A549 (cell line): ENCODE results near the gene LRFN4. TPM values are rescaled to one million over a fixed set of nuclear protein-coding genes. Genes with fewer than 3 reads are reported as not detected.

Experiments used
- ATAC-seq, 2 experiments: fragments of 200-7000 bp in 1 of 2; fragments of >200 bp in 1 of 2; cut with Nextera tagmentation in 1 of 2; cut with Tn5 transposase in 1 of 2; 3 replicates each; pipeline versions ENCODE4 v1.8.0 to v1.9.1; 2018 to 2020; ENCODE audit warnings: mild to moderate bottlenecking in 1 of 2, moderate library complexity in 1 of 2
- CTCF ChIA-PET: fragments of 300-600 bp; sonication (Branson Sonifier 250); formaldehyde crosslinking; extraction: SDS; loops from one replicate; lab custom pipeline; 2021; ENCODE audit warnings: antibody characterized with exemption, inconsistent platforms; lab: Yijun Ruan, JAX
- POLR2A ChIA-PET: fragments of 350-600 bp; formaldehyde crosslinking; extraction: SDS; loops from one replicate; lab custom pipeline; 2021; ENCODE audit warnings: antibody characterized with exemption, inconsistent platforms; lab: Yijun Ruan, JAX
- DNase-seq, 2 experiments: peaks; one replicate each; pipeline versions ENCODE4 v3.0.0 to v3.0.0-alpha.2; 2011 to 2016; ENCODE audit warnings: low read depth in 1 of 2, low spot score in 1 of 2
- FAIRE-seq: peaks from 2 replicates; lab custom pipeline; 2011; peaks lifted over from hg19 to GRCh38; lab: Jason Lieb, UNC
- H3K27ac ChIP-seq, 2 experiments: fragments of >200 bp; sonication (Bioruptor Twin); formaldehyde crosslinking; 3 replicates each; pipeline ENCODE4 v1.5.1; 2016 to 2017
- H3K4me1 ChIP-seq: fragments of >200 bp; sonication (Bioruptor Twin); formaldehyde crosslinking; 3 replicates; pipeline ENCODE4 v1.6.1; 2016
- H3K4me2 ChIP-seq: fragments of >200 bp; sonication (Bioruptor Twin); formaldehyde crosslinking; 3 replicates; pipeline ENCODE4 v1.6.1; 2016
- H3K4me3 ChIP-seq: fragments of >200 bp; sonication (Bioruptor Twin); formaldehyde crosslinking; 3 replicates; pipeline ENCODE4 v1.5.1; 2016
- H3K9me3 ChIP-seq: fragments of >200 bp; sonication (Bioruptor Twin); formaldehyde crosslinking; 3 replicates; pipeline ENCODE4 v1.6.1; 2016
- ATOH8 ChIP-seq: fragments of 250-450 bp; sonication (Bioruptor Pico); IDR thresholded peaks from 2 replicates; pipeline ENCODE4 v1.5.0; 2020; ENCODE audit warnings: low read depth, mild to moderate bottlenecking, moderate library complexity
- BHLHE40 ChIP-seq: IDR thresholded peaks from 2 replicates; pipeline ENCODE4 v1.6.1; 2012; ENCODE audit warnings: low read depth, low read length, inconsistent platforms
- CBX2 ChIP-seq: fragments of 200-600 bp; sonication (generic); IDR thresholded peaks from 2 replicates; pipeline ENCODE4 v1.6.1; 2016; ENCODE audit warnings: low read depth, mild to moderate bottlenecking, borderline replicate concordance
- CHD2 ChIP-seq: fragments of 150-350 bp; IDR thresholded peaks from 2 replicates; pipeline ENCODE4 v1.6.1; 2014; ENCODE audit warnings: low read length; ENCODE audit not compliant: partially characterized antibody
- CTCF ChIP-seq: fragments of >200 bp; sonication (Bioruptor Twin); formaldehyde crosslinking; IDR thresholded peaks from 3 replicates; pipeline ENCODE4 v1.5.1; 2016
- FOSB ChIP-seq: fragments of 250-450 bp; sonication (Bioruptor Pico); IDR thresholded peaks from 2 replicates; pipeline ENCODE4 v1.5.0; 2020; ENCODE audit warnings: mild to moderate bottlenecking, moderate library complexity
- FOSL2 ChIP-seq, 2 experiments: fragments of 450-650 bp in 1 of 2; fragments of >200 bp in 1 of 2; sonication (Bioruptor Twin) in 1 of 2; formaldehyde crosslinking; IDR thresholded peaks; 2 replicates each; pipeline versions ENCODE4 v1.5.0 to v1.6.1; 2016 to 2020; ENCODE audit warnings: mild to moderate bottlenecking in 1 of 2, moderate library complexity in 1 of 2
- HDAC2 ChIP-seq: fragments of 200-600 bp; sonication (generic); IDR thresholded peaks from 2 replicates; pipeline ENCODE4 v1.6.1; 2016
- HES2 ChIP-seq: fragments of >200 bp; sonication (Bioruptor Twin); formaldehyde crosslinking; IDR thresholded peaks from 2 replicates; pipeline ENCODE4 v1.6.1; 2016
- HOXB13 ChIP-seq: fragments of 250-450 bp; sonication (Bioruptor Pico); IDR thresholded peaks from 2 replicates; pipeline ENCODE4 v1.5.0; 2020; ENCODE audit warnings: low read depth, mild to moderate bottlenecking, moderate library complexity
- JUN ChIP-seq, 2 experiments: fragments of >200 bp; sonication (Bioruptor Twin); formaldehyde crosslinking; IDR thresholded peaks; 2 replicates in 1 of 2; 3 replicates in 1 of 2; pipeline ENCODE4 v1.6.1; 2016 to 2017
- KDM1A ChIP-seq: fragments of 200-600 bp; sonication (generic); IDR thresholded peaks from 2 replicates; pipeline ENCODE4 v1.6.1; 2016; ENCODE audit warnings: low read depth, mild to moderate bottlenecking
- KDM5A ChIP-seq: fragments of 200-600 bp; sonication (generic); IDR thresholded peaks from 2 replicates; pipeline ENCODE4 v1.6.1; 2016; ENCODE audit warnings: antibody characterized with exemption, mild to moderate bottlenecking
- MAFK ChIP-seq: fragments of 450-650 bp; IDR thresholded peaks from 2 replicates; pipeline ENCODE4 v1.6.1; 2014; ENCODE audit not compliant: partially characterized antibody
- NPAS2 ChIP-seq: fragments of 250-450 bp; sonication (Bioruptor Pico); IDR thresholded peaks from 2 replicates; pipeline ENCODE4 v1.8.0; 2022; ENCODE audit warnings: mild to moderate bottlenecking, moderate library complexity, borderline replicate concordance
- POLR2A ChIP-seq: IDR thresholded peaks from 2 replicates; pipeline ENCODE4 v1.6.1; 2012; ENCODE audit warnings: mild to moderate bottlenecking, low read length
- POLR2AphosphoS2 ChIP-seq: conservative IDR thresholded peaks from 2 replicates; pipeline ENCODE4 v1.6.1; 2012; ENCODE audit warnings: low read length, improper control_type of control experiment, inconsistent platforms
- RNF2 ChIP-seq: fragments of 200-600 bp; sonication (generic); IDR thresholded peaks from 2 replicates; pipeline ENCODE4 v1.6.1; 2016; ENCODE audit warnings: low read depth, mild to moderate bottlenecking, antibody characterized with exemption, moderate library complexity, borderline replicate concordance
- TFCP2L1 ChIP-seq: fragments of 250-450 bp; sonication (Bioruptor Pico); IDR thresholded peaks from 2 replicates; pipeline ENCODE4 v1.5.0; 2021; ENCODE audit warnings: mild to moderate bottlenecking
- TP53 ChIP-seq: fragments of 250-450 bp; sonication (Bioruptor Pico); IDR thresholded peaks from 2 replicates; pipeline ENCODE4 v1.5.0; 2021; ENCODE audit warnings: mild to moderate bottlenecking, moderate library complexity
- USF2 ChIP-seq: fragments of 450-650 bp; IDR thresholded peaks from 2 replicates; pipeline ENCODE4 v1.6.1; 2014; ENCODE audit warnings: antibody characterized with exemption
- ZFP36 ChIP-seq: fragments of 450-650 bp; IDR thresholded peaks from 2 replicates; pipeline ENCODE4 v1.6.1; 2014; ENCODE audit warnings: borderline replicate concordance; ENCODE audit not compliant: partially characterized antibody
- ZNF302 ChIP-seq: fragments of 250-450 bp; sonication (Bioruptor Pico); IDR thresholded peaks from 2 replicates; pipeline ENCODE4 v1.9.0; 2021; ENCODE audit warnings: inconsistent platforms, mild to moderate bottlenecking, moderate library complexity
- ZSCAN20 ChIP-seq: fragments of 250-450 bp; sonication (Bioruptor Pico); IDR thresholded peaks from 2 replicates; pipeline ENCODE4 v1.8.0; 2022; ENCODE audit warnings: mild to moderate bottlenecking, moderate library complexity
- WGBS: methylation state at CpG from one replicate; pipeline ENCODE4 v1.1.6; 2017; ENCODE audit errors: missing lambda C conversion rate; 5-methylcytosine and 5-hydroxymethylcytosine counted together
- polyA plus RNA-seq, 4 experiments: library from polyadenylated mRNA; depleted of rRNA in 3 of 4; stranded (reverse); fragments of >200 nt; fragmentation: RNase III in 1 of 4; extraction: RNeasy Plus Mini Kit Qiagen cat#74134 plus additional on column Dnase treatment in 1 of 4; gene quantifications; 2 replicates in 3 of 4; 3 replicates in 1 of 4; pipeline ENCODE4 v1.2.3, GENCODE V29; 2011 to 2017

Gene LRFN4
- polyA plus RNA-seq, 2 of the 4 experiments (the other 2 are of a cell fraction) = 8.8 to 50.0 TPM

GRCh38 chr11:66810576-66811185 lies 46.2 kb upstream of the LRFN4 start:
- Histone ChIP-seq H3K4me3 (no peak overlapping the region), H3K9me3 (no peaks in the 10 kb centered on the region)
- TF ChIP-seq JUN (IDR thresholded peaks at IDR 0.05) (no peak), POLR2A (no peak), POLR2AphosphoS2 (no peak), FOSB (no peak), ZFP36 (no peak), CTCF (no peak), ZNF302 (no peak)
- TF ChIP-seq, all 56 proteins: peak for 0
- Histone ChIP-seq H3K4me1 (no peaks in the 10 kb centered on the region), H3K4me2 (no peak overlapping the region), H3K27ac (no peak overlapping the region)
- FAIRE-seq = no peak
- CTCF ChIA-PET = interaction anchor here (0.8 to 1.7 kb wide), 5 partner anchors 9 to 572 kb away, joined by 3 to 6 read pairs (median 3); no protein-coding TSS in a partner anchor
- no peak for ATAC-seq
- 90% methylated on average over 1 of the region's 1 CpG for WGBS
- DNase-seq = no peak
- POLR2A ChIA-PET = interaction anchor here (0.5 to 0.7 kb wide), 2 partner anchors 15 to 30 kb away, joined by 3 read pairs; no protein-coding TSS in a partner anchor

- no peaks in the 10 kb centered on the region for H3K9me3 ChIP-seq
- POLR2A ChIA-PET = no interaction called here
- no peak for TF ChIP-seq USF2
- no peak for TF ChIP-seq HDAC2
- no peak for TF ChIP-seq KDM5A
- TF ChIP-seq TP53 (CRISPR knock-in tag) = no peak
- TF ChIP-seq CHD2 = no peak
- TF ChIP-seq HES2 = no peak
- TF ChIP-seq ZNF302 = no peak
- no peak for TF ChIP-seq ATOH8 (CRISPR knock-in tag)
- TF ChIP-seq TFCP2L1 (CRISPR knock-in tag) = no peak
- no peak for TF ChIP-seq FOSL2 (IDR thresholded peaks at IDR 0.05)
- no peak for TF ChIP-seq FOSL2 (CRISPR knock-in tag; IDR thresholded peaks at IDR 0.05)
- no peak for TF ChIP-seq KDM1A
- TF ChIP-seq ZSCAN20 = no peak
- TF ChIP-seq NPAS2 (CRISPR knock-in tag) = no peak
- no peak for TF ChIP-seq BHLHE40
- TF ChIP-seq POLR2A = no peak
- TF ChIP-seq MAFK = no peak
- no peak for TF ChIP-seq HOXB13 (CRISPR knock-in tag)
- no peak for TF ChIP-seq CBX2
- TF ChIP-seq POLR2AphosphoS2 = no peak
- TF ChIP-seq RNF2 = no peak
- no peak for FAIRE-seq
- CTCF ChIA-PET = interaction anchor here (1.9 kb wide), 1 partner anchor 19 kb away, joined by 8 read pairs; no protein-coding TSS in a partner anchor
- no peak overlapping the region for H3K4me3 ChIP-seq
- WGBS = 88% methylated on average over 5 of the region's 5 CpGs
- H3K4me1 ChIP-seq = no peaks in the 10 kb centered on the region
- no peak for DNase-seq
- no peak overlapping the region for H3K4me2 ChIP-seq
- H3K27ac ChIP-seq = no peak overlapping the region
- ATAC-seq = no peak
Measured at GRCh38 chr11:66814678-66815077, 42.2 kb upstream of the LRFN4 start.
